NCI-H2081 treated with DMSO at 0.1 percent for 48 hours (cell line): ENCODE data around the gene NAA35.
"Not testable (repeated sequence)": the region's sequence is repeated elsewhere in the genome, so short reads cannot be mapped to it uniquely, and the experiment has no call there.

Experiments used
- DNase-seq: peaks from one replicate; lab custom pipeline; 2025; lab: John Stamatoyannopoulos, UW

NAA35 gene

GRCh38 chr9:85940832-85941621 is at the start of gene NAA35:
NAA35 (plus strand) TSS chr9:85941146; CDS start chr9:85942160, 1,014 bp downstream.
- peak; percentile 90 for DNase-seq

- DNase-seq: no peak
Observed at GRCh38 chr9:85892401-85892800, 48.5 kb upstream of the NAA35 start.

- DNase-seq: no peak
Observed at GRCh38 chr9:85895685-85896084, 45.3 kb upstream of the NAA35 start.

- DNase-seq: no peak
Observed at GRCh38 chr9:85897848-85898247, 43.1 kb upstream of the NAA35 start.

- DNase-seq: no peak
Observed at GRCh38 chr9:85898332-85898731, 42.6 kb upstream of the NAA35 start.

- no peak for DNase-seq
Observed at GRCh38 chr9:85899388-85899787, 41.6 kb upstream of the NAA35 start.

- no peak for DNase-seq
Observed at GRCh38 chr9:85900504-85901201, 40.3 kb upstream of the NAA35 start.

- DNase-seq: no peak
Observed at GRCh38 chr9:85904975-85905374, 36.0 kb upstream of the NAA35 start.

- DNase-seq: no peak
Observed at GRCh38 chr9:85905957-85906356, 35.0 kb upstream of the NAA35 start.

- no peak for DNase-seq
Observed at GRCh38 chr9:85909390-85909789, 31.6 kb upstream of the NAA35 start.

- no peak for DNase-seq
Observed at GRCh38 chr9:85914108-85914507, 26.8 kb upstream of the NAA35 start.

GRCh38 chr9:85917756-85918155 is 23.2 kb upstream of the NAA35 start:
- DNase-seq: no peak

GRCh38 chr9:85925493-85925892 is 15.5 kb upstream of the NAA35 start:
- DNase-seq: no peak

- no peak for DNase-seq
Observed at GRCh38 chr9:85927076-85927475, 13.9 kb upstream of the NAA35 start.

GRCh38 chr9:85931495-85931894 is 9.5 kb upstream of the NAA35 start:
- no peak for DNase-seq

- not testable (repeated sequence) for DNase-seq
Observed at GRCh38 chr9:85935950-85936349, 5.0 kb upstream of the NAA35 start.

- no peak for DNase-seq
Observed at GRCh38 chr9:85940275-85940831, 593 bp upstream of the NAA35 start.

- no peak for DNase-seq
Observed at GRCh38 chr9:85941622-85941940, 635 bp downstream of the NAA35 start.

GRCh38 chr9:85941966-85942912 is 1.3 kb downstream of the NAA35 start:
- no peak for DNase-seq

- no peak for DNase-seq
Observed at GRCh38 chr9:85942913-85943709, 2.2 kb downstream of the NAA35 start.

- DNase-seq: no peak
Observed at GRCh38 chr9:85943757-85944430, 2.9 kb downstream of the NAA35 start.
